Vagina (tissue), 2 donors: ENCODE results near the gene ARHGAP35.

Experiments used
- CTCF ChIP-seq, 3 experiments: fragments of 450-650 bp in 2 of 3; fragments of 200-600 bp in 1 of 3; sonication (generic) in 1 of 3; IDR thresholded peaks; one replicate each; pipeline ENCODE4 v1.5.1; 2017 to 2019; ENCODE audit warnings: antibody characterized with exemption in 3 of 3, mild to moderate bottlenecking in 2 of 3, moderate library complexity in 2 of 3
- POLR2AphosphoS5 ChIP-seq, 2 donors: sonication (generic); formaldehyde crosslinking; IDR thresholded peaks; one replicate each; pipeline ENCODE4 v1.9.0; 2017; ENCODE audit warnings: antibody characterized with exemption in 2 of 2, mild to moderate bottlenecking in 2 of 2, low read depth in 1 of 2; ENCODE audit not compliant: insufficient read depth in 1 of 2

DNA sequence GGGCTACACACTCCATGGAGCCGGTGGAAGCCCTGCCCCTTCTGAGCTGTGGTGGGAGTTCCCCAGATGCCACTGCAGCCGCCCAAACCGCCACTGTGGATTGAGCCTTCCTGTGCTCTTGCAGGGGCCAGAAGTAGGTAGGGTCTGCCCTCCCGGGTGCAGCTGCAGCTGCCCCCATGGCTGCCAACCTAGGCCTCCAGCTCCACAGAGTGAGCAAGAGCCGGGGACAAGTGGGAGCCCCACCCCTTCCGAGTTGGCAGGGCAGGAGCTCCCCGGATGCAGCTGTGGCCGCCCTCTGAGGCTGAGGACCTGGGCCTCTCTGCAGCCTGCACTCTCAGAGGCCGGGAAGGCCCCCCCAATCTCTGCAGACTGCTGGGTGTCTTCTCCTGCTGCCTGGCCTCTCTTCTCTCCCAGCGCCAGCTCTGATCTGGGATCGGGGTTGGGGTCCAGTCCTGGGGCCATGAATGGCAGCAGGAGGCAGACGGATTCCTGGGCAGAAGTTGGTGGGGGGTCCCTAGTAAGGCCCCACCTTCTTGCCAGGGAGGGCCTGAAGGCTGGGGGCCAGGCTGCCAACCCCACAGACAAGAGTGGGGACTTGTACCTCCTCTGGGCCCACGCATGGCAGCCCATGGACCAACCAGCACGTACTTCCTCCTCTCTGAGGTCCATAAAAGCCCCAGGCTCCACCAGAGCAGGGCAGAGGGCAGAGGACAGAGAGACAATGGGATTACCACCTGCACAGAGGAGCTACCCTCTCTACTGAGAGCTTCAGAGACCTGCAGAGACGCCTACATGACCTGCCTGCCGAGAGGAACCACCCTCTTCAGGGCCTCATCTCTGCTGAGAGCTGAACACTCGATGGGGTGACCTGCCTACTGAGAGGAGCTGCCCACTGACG lies 39.0 kb upstream of the ARHGAP35 start:
- TF ChIP-seq CTCF (IDR thresholded peaks at IDR 0.05) (no peak), POLR2AphosphoS5 (IDR thresholded peaks at IDR 0.05; ENCODE audit: insufficient read depth in 1 of 2, low read depth in 1 of 2) (no peak)
